ENCODE data around the gene TNFRSF21.

GRCh38 chr6:47238456-47238995, 71.2 kb downstream of the TNFRSF21 start:
- TF ChIP-seq, protein P1, sequence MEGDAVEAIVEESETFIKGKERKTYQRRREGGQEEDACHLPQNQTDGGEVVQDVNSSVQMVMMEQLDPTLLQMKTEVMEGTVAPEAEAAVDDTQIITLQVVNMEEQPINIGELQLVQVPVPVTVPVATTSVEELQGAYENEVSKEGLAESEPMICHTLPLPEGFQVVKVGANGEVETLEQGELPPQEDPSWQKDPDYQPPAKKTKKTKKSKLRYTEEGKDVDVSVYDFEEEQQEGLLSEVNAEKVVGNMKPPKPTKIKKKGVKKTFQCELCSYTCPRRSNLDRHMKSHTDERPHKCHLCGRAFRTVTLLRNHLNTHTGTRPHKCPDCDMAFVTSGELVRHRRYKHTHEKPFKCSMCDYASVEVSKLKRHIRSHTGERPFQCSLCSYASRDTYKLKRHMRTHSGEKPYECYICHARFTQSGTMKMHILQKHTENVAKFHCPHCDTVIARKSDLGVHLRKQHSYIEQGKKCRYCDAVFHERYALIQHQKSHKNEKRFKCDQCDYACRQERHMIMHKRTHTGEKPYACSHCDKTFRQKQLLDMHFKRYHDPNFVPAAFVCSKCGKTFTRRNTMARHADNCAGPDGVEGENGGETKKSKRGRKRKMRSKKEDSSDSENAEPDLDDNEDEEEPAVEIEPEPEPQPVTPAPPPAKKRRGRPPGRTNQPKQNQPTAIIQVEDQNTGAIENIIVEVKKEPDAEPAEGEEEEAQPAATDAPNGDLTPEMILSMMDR (IDR thresholded peaks at IDR 0.05): no peak
- TF ChIP-seq EP300 (IDR thresholded peaks at IDR 0.05): no peak
